HG03520 (cell line): ENCODE measurements around the gene CRIM1.
A peak's percentile ranks its signal among the peaks of the same experiment; 100 is the strongest.
"Not testable (repeated sequence)": the region's sequence is repeated elsewhere in the genome, so short reads cannot be mapped to it uniquely, and the experiment has no call there.

Experiments
- ATAC-seq: cut with Tn5 transposase; IDR thresholded peaks from one replicate; pipeline ENCODE4 v1.9.1; 2021; ENCODE audit warnings: mild to moderate bottlenecking, moderate library complexity; ENCODE audit not compliant: unreplicated experiment

The CRIM1 gene

GRCh38 chr2:36351291-36351690 lies 4.3 kb upstream of the CRIM1 start:
- no peak for ATAC-seq

- no peak for ATAC-seq
Observed at GRCh38 chr2:36351736-36352349, 3.7 kb upstream of the CRIM1 start.

- no peak for ATAC-seq
Observed at GRCh38 chr2:36352701-36353100, 2.9 kb upstream of the CRIM1 start.

GRCh38 chr2:36354811-36355150 lies 797 bp upstream of the CRIM1 start:
- ATAC-seq, result no peak

GRCh38 chr2:36355890-36356297 lies 316 bp downstream of the CRIM1 start:
- peak; percentile 20 for ATAC-seq

GRCh38 chr2:36356298-36356989 lies 866 bp downstream of the CRIM1 start:
- peak; percentile 0 for ATAC-seq

- peak; percentile 32 for ATAC-seq
Observed at GRCh38 chr2:36356990-36357846, 1.6 kb downstream of the CRIM1 start.

GRCh38 chr2:36357847-36358659 lies 2.5 kb downstream of the CRIM1 start:
- ATAC-seq, result no peak

- no peak for ATAC-seq
Observed at GRCh38 chr2:36359067-36359466, 3.5 kb downstream of the CRIM1 start.

- no peak for ATAC-seq
Observed at GRCh38 chr2:36360063-36360462, 4.5 kb downstream of the CRIM1 start.

GRCh38 chr2:36360834-36361233 lies 5.3 kb downstream of the CRIM1 start:
- ATAC-seq, result no peak

- ATAC-seq, result no peak
Observed at GRCh38 chr2:36361396-36361795, 5.8 kb downstream of the CRIM1 start.

GRCh38 chr2:36362291-36362690 lies 6.7 kb downstream of the CRIM1 start:
- ATAC-seq, result no peak

- ATAC-seq, result not testable (repeated sequence)
Observed at GRCh38 chr2:36363085-36363484, 7.5 kb downstream of the CRIM1 start.

- ATAC-seq, result no peak
Observed at GRCh38 chr2:36366491-36367120, 11.0 kb downstream of the CRIM1 start.

- ATAC-seq, result no peak
Observed at GRCh38 chr2:36367486-36367885, 11.9 kb downstream of the CRIM1 start.

- ATAC-seq, result no peak
Observed at GRCh38 chr2:36367895-36368353, 12.3 kb downstream of the CRIM1 start.

GRCh38 chr2:36368438-36368837 lies 12.9 kb downstream of the CRIM1 start:
- ATAC-seq, result no peak

- ATAC-seq, result no peak
Observed at GRCh38 chr2:36369163-36369562, 13.6 kb downstream of the CRIM1 start.

- ATAC-seq, result no peak
Observed at GRCh38 chr2:36369716-36370115, 14.1 kb downstream of the CRIM1 start.
